ENCODE results near the gene NUB1.

Gene NUB1

DNA sequence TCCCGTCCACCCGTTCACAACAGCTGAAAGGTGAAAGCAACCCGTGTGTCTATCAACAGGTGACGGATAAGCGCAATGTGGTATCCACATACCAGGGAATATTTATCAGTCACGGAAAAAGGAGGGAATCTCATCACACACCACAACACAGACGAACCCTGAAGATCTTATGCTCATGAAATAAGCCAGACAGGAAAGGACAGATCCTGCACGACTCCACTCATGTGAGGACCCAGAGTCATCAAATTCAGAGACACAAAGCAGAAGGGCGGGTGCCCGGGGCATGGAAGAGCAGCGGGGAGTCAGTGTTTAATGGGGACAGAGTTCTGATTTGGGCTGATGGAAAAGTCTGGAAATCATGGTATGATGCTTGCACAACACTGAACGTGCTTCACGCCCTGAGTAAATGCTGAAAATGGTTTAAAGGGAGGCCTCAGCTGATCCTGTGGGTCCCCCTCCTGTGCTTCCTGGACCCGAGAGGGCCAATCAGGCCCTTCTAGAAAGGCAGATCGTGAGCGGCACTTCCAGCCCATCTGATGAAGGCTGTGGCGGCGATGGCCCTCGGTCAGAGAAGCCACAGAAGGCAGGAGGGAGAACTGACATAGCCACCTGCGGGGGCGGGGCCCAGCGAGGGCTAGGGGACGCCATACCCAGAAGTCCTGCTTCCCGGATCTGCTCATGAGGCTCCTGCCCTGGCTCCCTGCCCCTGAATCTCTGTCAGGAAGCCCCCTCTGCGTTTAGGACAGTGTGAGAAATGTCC, 49.2 kb downstream of the NUB1 start:
- DNase-seq (ENCODE audit: low read depth), result no peak

DNA sequence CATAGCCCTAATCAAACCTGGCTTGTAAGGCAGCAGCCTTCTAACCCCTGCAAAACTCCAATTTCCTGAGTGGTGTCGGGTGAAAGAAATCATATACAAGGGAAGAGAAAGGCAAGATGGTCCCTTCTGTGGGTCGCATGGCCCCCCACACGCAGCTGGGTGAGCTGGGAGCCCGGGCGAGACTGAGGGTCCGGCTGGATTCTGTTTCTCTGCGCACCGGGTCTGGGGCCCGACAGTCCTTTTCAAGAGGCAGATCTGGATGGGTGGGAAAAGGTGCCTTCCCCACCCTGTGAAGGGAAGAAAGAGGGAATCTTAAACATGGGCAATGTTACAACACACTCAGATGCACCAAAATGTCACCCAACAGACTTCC, 49.7 kb downstream of the NUB1 start:
- no peak for DNase-seq (ENCODE audit: low read depth)

DNA sequence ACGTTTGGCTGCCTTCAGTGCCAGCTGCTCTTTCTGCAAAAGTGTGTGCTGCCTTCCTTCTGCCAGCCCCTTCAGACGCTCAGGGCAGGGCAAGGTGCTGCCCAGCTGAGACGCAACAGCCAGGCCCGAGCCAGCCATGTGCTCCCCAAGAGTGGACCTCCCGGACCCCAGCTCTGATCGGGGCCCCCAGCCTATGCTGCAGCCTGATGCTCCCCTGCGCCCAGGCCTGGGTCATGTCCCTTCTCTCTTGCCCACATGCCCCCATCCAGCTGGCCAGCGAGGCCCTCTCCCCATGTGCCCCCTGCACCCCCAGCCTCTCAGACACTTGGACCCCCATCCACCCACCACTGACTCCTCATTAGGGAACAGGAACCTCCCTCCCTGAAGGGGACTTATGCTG, 50.4 kb downstream of the NUB1 start:
- no peak for DNase-seq (ENCODE audit: low read depth)

DNA sequence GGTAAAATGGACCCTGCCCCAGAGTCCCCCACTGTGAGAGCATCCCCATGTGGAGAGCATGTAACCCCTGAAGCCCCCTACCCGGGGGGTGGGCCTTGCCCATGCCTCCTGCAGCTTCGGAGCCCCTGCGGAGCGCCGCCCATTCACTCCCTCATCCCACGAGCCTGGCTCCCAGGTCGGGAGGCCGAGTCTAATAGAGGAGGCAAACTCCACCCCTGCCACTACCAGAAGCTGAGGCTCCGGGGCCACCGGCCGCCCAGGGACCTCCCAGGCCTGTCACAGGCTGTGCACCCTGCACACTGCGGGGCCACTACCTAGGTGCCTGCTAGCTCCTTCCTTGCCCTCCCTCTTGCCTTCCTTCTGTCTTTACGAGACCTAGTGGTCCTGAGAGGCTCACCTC, 50.8 kb downstream of the NUB1 start:
- DNase-seq (ENCODE audit: low read depth), result no peak

DNA sequence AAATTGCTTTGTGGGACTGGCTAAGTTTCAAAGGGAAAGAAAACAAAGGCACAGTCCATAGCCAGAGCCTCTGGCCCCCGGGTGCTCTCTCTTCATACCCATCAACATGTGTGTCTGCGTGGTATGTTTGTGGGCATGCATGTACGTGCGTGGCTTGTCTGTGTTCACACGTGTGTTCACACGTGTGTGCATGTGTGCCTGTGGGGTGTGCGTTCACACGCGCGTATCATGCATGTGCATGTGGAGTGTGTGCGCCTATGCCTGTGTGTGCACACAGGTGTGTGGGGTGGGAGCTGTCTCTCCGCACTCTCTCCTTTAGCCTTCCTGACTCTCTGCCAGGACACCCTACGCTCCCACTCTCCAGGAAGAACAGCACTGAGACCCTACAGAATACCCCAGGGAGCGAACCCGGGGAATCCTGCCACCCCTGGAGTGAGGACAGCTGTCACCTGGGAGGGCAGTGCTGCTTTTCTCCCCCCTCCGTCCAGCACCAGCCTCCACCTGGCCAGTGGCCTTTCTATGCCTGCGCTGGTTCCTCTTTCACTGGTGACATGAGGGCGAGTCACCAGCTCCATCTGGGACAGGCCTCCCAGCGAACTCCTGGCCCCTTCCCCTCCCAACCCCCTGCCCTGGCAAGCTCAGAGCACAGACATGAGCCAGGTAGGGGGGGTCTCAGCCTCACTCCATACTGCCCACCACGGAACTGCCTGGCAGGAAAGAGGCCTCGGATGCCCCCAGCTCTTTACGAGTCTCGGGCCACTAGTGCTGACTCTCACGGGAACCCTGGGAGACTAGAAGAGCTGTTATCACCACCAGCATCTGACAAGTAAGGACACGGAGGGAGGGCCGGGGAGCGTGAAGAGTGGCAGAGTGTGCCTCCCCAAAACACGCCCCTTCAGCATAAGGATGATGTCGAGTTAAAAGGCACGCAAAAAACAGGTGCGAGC, 51.7 kb downstream of the NUB1 start:
- no peak for DNase-seq (ENCODE audit: low read depth)

DNA sequence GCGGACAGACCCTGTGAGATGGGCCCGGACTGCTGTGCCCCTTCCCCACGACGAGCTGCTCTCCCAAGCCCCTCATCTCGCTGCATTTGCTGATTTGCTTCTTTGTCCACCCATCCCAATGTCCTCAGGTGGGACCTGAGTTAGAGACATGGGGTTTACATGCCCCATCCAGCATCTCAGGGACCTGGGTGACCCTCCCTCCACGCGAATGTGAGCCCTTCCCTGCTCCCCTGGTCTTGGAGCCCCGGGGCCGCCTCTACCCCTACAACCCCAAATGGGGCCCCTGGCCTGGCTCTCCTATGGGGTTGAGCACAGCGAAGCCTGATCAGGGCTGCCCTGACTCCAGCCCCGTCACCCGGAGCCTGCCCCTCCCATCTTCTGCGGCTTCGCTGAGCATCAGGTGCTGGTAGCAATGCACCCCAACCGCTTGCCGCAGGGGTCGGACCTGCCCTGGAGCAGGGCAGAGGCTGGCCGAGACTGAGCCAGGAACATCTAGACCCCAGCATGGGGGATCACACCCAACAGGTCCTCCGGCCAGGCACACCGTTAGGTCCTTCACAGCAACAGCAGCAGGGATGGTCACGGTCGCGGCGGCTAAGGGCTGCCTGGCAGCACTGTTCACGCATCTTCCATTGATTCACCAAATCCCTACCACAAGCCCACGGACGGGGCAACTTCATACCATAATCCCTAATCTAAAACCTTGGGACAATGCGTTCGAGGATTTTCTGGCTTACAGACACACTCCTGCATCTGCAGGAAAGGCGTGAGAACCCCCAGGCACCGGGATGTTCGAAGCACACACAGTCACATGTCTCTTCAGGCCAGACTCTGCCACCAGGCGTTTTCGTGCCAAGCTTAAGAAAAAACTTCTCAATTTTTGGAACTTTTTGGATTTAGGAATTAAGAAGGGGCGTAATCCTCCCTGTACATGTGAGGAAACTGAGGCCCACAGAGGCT, 52.7 kb downstream of the NUB1 start:
- no peak for DNase-seq (ENCODE audit: low read depth)

DNA sequence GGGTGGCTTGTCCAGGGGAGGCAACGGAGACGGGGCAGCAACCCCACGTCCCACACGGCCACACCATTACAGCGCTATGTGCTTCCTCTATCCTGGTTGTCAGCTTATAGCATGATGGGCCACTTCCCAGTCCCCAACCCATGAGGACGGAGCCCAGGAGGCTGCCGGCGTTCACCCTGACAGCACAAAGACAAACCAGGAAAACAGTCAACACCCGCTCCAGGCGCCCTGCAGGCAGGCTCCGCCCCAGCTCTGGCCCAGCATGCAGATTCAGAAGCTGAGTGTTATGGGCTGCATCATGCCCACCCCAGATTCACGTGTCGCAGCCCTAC, 53.4 kb downstream of the NUB1 start:
- no peak for DNase-seq (ENCODE audit: low read depth)

DNA sequence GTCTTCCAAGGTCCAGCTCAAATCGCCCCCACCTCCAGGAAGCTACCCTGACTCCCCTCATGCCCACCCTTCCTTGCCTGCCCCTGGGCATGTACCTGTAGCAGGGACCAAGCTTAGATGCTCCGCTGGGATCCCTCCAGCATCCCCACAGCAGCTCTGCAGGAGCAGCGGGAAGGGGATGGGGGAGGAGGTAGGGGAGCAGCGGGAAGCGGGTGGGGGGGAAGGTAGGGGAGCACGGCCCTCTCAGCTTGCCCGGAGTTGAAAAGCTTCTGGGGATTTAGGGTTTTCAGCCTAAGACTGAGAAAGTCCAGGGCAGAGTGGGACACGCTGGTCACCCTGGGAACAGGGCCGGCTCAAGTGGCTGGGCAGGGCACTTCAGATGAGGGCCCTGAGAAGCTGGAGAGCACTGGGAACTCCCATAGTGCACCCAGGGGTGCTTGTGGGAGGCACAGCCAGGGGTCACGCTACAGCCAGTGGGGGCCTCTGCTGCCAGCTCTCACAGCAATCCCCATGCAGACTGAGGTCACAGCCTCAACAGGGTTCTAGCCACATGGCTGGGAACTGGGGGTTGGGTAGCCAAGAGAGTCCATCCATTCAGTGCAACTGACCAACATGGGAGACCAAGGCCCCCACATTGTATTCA, 54.8 kb downstream of the NUB1 start:
- no peak for DNase-seq (ENCODE audit: low read depth)

DNA sequence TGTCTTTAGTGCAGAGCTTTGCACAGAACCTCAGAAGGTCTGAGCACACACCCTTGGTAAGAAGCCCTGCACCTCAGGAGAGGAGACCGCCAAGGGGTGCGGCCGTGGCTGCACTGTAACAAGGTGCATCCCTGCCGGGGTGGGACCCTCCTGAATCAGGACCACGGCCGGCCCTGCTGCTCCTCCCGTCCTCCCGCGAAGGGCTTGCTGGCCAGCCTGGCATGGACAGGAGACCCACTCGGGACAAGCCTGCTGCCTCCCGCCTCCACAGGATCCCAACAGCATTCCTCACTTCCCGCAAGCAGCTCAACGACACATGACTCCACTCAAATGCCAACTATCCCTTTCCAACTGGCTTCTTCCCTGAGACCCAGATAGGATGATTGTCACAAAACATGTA, 55.4 kb downstream of the NUB1 start:
- no peak for DNase-seq (ENCODE audit: low read depth)

DNA sequence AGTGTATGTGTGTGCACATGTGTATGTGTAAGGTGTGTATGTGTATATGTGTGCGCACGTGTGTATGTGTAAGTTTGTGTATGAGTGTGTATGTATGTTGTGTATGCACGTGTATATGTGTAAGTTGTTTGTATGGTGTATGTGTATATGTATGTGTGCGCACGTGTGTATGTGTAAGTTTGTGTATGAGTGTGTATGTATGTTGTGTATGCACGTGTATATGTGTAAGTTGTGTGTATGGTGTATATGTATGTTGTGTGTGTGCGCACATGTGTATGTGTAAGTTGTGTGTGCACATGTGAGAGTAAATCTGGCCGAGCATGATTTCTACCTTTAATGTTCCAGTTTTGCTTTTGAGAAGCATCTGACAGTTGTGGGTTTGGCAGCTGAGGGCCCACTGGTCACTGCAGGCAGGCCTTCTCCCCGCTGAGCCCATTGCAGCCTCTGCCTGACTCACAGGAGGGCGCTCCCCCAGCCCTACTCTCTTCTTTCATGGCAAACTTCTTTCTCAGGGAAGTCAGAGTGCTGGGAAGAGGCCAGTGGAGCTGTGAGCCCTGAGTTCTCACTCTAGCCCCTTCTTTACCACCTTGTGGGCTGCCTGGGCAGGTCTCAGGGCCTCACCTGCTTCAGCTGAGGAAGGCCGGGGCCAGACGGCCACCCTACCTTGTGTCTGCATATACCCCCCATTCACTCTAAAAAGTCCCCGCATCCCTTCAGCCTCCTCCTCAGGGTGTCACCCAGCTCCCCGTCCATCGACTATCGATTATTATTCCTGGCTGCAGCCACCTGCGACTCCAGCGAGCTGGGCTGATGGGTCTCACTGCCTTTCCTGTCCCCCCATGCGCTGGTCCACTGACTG, 57.1 kb downstream of the NUB1 start:
- DNase-seq (ENCODE audit: low read depth), result no peak

DNA sequence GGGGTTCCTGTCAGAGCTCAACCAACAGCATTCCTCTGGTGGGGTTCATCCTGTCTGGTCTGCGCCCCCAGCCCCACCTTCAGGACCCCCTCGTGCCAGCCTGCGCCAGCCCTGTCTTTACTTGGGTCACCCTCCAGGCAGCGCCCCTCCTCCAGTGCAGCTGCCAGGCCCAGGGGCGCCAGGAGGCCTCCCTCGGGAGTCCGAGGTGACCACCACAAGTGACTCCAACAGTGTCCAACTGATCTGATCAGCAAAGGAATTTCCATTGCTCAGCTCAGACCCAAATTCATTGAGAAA, 57.6 kb downstream of the NUB1 start:
- DNase-seq (ENCODE audit: low read depth), result no peak

DNA sequence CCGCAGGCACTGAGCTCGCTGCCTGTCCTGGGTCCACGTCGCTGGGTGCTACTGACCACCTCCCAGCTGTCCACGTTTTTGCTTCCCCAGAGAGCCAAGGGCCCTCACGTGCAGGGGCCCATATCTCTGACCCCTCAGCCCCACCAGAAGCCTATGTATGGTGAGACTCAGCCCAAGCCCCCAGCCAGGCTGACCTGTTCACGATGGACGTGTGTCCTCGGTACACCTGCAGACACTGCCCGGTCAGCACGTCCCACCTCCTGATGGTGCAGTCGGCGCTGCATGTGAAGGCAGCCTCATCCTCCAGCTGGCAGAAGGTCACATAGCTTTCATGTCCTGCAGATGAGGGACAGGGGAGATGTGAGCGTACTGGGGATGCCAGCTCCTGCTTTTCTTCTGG, 58.3 kb downstream of the NUB1 start:
- no peak for DNase-seq (ENCODE audit: low read depth)

DNA sequence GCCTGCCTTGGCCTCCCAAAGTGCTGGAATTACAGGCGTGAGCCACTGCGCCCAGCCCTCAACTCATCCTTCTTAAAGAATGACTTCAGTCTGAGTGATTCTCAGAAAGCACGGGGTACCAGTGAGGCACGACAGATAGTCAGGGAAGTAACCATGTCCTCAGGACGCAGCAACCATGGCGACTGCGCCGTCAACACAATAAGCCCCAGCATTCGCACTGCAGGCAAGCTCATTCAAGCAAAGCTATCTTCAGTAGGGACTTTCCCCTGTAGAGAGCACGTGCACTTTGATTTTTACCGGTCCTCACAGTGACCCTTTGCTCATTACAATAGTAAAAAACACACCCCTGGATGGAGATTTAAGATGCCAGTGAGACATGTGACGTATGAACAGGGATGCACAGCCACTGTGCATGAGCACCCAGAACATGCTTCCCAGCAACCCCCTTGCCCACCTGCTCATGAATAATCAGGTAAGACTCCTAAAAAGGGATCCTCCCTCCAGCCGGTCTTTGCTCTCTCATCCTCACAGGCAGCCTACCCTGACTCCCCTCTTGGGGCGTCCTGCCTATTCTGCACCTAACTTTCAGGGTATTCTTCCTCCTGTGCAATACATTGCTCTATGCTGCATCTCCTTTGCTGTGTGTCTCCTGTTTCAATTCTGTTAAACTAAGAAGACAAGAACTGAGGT, 59.2 kb downstream of the NUB1 start:
- no peak for DNase-seq (ENCODE audit: low read depth)

DNA sequence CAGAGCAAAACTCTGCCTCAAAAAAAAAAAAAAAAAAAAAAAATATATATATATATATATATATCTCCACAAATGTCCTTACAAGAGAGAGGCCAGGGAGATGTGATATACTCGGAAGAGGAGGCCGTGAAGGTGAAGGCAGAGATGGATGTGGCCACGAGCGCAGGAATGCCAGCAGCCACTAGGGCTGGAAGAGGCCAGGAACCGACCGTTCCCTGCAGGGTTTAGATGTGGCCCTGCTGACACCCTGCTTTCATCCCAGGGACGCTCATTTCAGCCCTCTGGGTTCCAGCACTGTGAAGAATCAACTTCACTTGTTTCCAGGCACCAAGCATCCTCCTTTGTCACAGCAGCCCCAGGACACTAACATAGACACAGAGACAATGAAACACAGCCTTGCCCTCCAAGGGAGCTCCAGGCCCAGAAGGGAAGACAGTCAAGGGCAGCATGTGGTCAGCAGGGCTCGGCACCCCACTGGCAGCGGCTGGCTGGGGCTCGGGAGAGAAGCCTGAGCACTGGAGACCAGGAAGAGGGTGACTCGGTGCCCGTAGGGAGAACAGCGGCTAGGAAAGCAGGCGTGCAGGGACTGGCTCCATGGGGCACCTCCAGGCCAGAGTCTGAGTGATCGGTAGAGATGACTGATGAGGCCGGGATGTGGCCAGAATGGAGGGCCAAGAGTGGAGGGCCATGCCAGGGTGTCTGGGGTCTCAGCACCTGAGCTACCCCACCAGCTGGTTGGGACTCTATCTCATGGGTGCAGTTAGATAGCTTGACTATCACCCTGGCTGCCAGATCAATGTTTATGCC, 60.6 kb downstream of the NUB1 start:
- DNase-seq (ENCODE audit: low read depth), result no peak

DNA sequence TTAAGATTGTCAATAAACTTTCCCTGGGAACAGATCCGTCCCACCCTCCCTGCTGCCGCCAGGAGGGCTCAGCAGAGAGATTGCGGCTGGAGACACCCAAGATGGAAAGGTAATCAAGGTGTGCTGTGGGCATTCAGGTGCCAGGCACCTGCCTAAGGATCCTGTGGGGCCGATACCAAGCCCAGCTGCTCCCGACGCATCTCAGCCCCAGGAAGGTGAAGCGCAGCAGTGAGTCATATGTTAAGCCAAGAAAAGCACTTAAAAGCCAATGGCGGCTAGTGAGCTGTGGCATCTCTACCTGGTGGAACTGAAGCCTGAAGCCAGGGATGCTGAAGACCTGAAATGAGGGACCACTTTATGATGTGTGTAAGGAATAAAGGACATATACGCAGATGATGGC, 62.2 kb downstream of the NUB1 start:
- no peak for DNase-seq (ENCODE audit: low read depth)

DNA sequence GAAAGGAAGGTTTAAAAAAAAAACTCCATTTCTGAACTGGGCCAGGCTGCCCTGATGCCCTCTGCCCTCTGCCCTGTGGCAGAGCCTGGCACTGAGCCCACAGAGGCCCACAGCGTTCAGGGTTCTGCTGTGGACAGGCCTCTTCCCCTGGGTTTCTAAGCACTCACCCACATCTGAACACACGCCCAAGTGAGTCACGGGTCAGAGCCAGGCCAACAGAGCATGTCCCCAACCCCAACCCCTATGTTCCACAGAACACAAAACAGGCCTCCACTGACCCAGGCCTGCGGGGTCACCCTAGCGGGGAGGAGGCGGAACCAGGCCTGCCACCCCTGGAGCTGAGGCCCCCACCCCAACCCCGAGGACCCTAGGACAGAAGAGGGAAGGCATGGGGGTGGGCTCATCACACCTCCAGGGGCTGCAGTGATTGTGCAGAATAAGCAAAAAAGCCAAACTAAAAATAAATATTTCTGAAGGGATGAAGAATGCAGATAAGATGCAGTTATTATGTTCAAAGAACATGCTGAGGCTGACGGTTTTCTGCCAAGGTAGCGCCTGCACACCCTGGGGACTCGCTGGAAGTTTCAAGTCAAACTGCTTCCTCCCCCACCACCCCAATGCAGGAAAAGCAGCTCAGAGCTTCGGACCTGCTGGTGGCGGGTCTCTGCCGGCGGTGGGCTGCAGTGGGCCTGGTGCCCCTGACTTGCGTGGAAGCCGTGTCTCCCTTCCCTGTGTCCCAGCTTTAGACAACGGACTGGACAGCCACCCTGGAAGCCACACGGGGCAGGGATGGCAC, 62.8 kb downstream of the NUB1 start:
- DNase-seq (ENCODE audit: low read depth), result no peak

DNA sequence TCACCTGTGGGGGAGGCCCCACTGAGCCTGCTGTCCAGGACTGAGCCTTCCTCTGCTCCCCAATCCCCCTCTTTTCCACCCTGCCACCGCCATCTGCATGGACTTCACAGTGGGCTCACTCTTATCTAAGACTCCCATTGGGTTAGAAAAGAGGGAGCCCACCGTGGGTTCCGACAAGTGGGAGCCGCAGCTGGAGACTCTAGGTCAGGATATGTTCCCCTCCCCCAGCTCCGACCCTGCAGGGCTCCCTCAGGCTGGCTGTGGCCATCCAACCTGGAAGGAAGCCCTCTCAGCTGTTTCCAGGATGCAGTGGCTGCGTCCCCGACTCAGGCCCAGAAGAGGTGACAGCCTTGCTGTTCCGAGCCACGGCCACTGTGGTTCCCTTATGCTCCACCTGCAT, 63.4 kb downstream of the NUB1 start:
- DNase-seq (ENCODE audit: low read depth), result no peak

DNA sequence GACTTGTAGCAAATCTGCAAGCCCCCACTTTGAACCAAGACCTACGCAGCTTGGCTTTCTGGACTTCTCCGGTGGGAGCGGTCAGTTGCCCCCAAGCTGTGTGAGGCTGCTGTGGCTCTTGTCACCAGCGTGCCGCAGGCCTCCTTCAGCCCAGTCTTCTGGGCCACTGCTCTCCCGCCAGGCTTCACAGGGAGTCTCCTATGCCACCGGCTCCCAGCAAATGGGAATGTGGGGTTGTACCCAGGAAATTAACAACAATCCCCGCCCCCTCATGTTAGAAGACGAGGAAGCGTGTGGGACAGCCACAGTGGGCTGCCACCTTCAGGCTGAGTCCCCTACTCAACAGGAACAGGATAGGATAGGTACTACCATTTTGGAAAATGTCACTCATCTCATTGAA, 64.0 kb downstream of the NUB1 start:
- DNase-seq (ENCODE audit: low read depth), result no peak

All from GM04503 (cell line).